K562 (cell line): ENCODE data around the gene CACNA2D4. TPM values are rescaled to one million over a fixed set of nuclear protein-coding genes. Genes with fewer than 3 reads are reported as not detected.

Source experiments
- CBFA2T2 ChIP-seq: fragments of 450-650 bp; conservative IDR thresholded peaks from 2 replicates; pipeline ENCODE4 v1.6.1; 2017; ENCODE audit warnings: mild to moderate bottlenecking
- CBX5 ChIP-seq: IDR thresholded peaks from 2 replicates; pipeline ENCODE4 v1.6.1; 2014; ENCODE audit warnings: low read depth, borderline replicate concordance
- CHCHD3 ChIP-seq: fragments of 250-450 bp; sonication (Bioruptor Pico); IDR thresholded peaks from 2 replicates; pipeline ENCODE4 v2.1.2; 2022; ENCODE audit warnings: mild to moderate bottlenecking
- CTBP1 ChIP-seq: fragments of 450-650 bp; IDR thresholded peaks from 2 replicates; pipeline ENCODE4 v1.6.1; 2016; ENCODE audit warnings: borderline replicate concordance
- DNMT1 ChIP-seq: fragments of 450-650 bp; IDR thresholded peaks from 2 replicates; pipeline ENCODE4 v1.6.1; 2016; ENCODE audit warnings: antibody characterized with exemption, mild to moderate bottlenecking
- GABPA ChIP-seq: fragments of 200-800 bp; sonication (Bioruptor generic); conservative IDR thresholded peaks from 2 replicates; pipeline ENCODE4 v1.6.1; 2016; ENCODE audit warnings: low read depth, missing genetic modification characterization, missing compliant biosample characterization
- MEIS2 ChIP-seq: fragments of 450-650 bp; IDR thresholded peaks from 2 replicates; pipeline ENCODE4 v1.6.1; 2014; ENCODE audit warnings: mild to moderate bottlenecking; ENCODE audit not compliant: partially characterized antibody
- POLR2B ChIP-seq: fragments of 450-650 bp; IDR thresholded peaks from 2 replicates; pipeline ENCODE4 v1.6.1; 2018; ENCODE audit warnings: low read depth; ENCODE audit not compliant: partially characterized antibody
- RBM22 ChIP-seq: fragments of 200-400 bp; formaldehyde crosslinking; IDR thresholded peaks from 2 replicates; pipeline ENCODE4 v1.6.1; 2018; ENCODE audit warnings: low read length, low read depth; ENCODE audit not compliant: poor library complexity, severe bottlenecking
- RCOR1 ChIP-seq, 2 experiments: IDR thresholded peaks; 2 replicates each; pipeline ENCODE4 v1.6.1; 2012; ENCODE audit warnings: low read depth in 2 of 2, low read length in 2 of 2, borderline replicate concordance in 1 of 2, improper control_type of control experiment in 1 of 2
- SMAD3 ChIP-seq: fragments of 450-650 bp; formaldehyde crosslinking; conservative IDR thresholded peaks from 2 replicates; pipeline ENCODE4 v1.4.0; 2020; ENCODE audit warnings: mild to moderate bottlenecking
- TEAD4 ChIP-seq, 2 experiments: sonication (generic) in 1 of 2; formaldehyde crosslinking in 1 of 2; IDR thresholded peaks; 2 replicates each; pipeline versions ENCODE4 v1.6.1 to v1.8.0; 2012 to 2022; ENCODE audit warnings: borderline replicate concordance in 1 of 2, inconsistent platforms in 1 of 2, low read length in 1 of 2, mild to moderate bottlenecking in 1 of 2, missing genetic modification reagents in 1 of 2
- WHSC1 ChIP-seq: IDR thresholded peaks from one replicate; pipeline ENCODE4 v1.6.1; 2012; ENCODE audit warnings: low read length, control low read depth, inconsistent platforms
- ZNF253 ChIP-seq: fragments of 250-450 bp; sonication (Bioruptor Pico); conservative IDR thresholded peaks from 2 replicates; pipeline ENCODE4 v1.6.1; 2021; ENCODE audit warnings: mild to moderate bottlenecking
- polyA plus RNA-seq, 8 experiments: library from polyadenylated mRNA; depleted of rRNA in 4 of 8; stranded (reverse) in 5 of 8; unstranded in 3 of 8; fragments of >200 nt; fragmentation: Nextera tagmentation in 2 of 8; fragmentation: Illumina TruSeq in 1 of 8; extraction: Ambion mirVana in 2 of 8; extraction: Trizol in 1 of 8; gene quantifications; 2 replicates each; pipeline versions ENCODE4 v1.2.1 to v1.2.3, GENCODE V29; 2011 to 2014; ENCODE audit warnings: inconsistent platforms in 1 of 8, missing spikeins in 1 of 8
- total RNA-seq, 7 experiments: library from RNA; depleted of rRNA in 6 of 7; stranded (reverse); fragments of >200 nt in 6 of 7; fragmentation: Illumina TruSeq in 2 of 7; extraction: Trizol in 2 of 7; gene quantifications; 2 replicates each; pipeline versions ENCODE4 v1.2.1 to v1.2.3, GENCODE V29; 2011 to 2021; ENCODE audit warnings: low replicate concordance in 1 of 7
- TF ChIP-seq, protein P1 (sequence below): fragments of 450-650 bp; IDR thresholded peaks from 2 replicates; pipeline ENCODE4 v1.6.1; 2018; ENCODE audit warnings: mild to moderate bottlenecking, low read depth; ENCODE audit not compliant: partially characterized antibody
- TF ChIP-seq, protein P2 (sequence below): sonication (generic); formaldehyde crosslinking; IDR thresholded peaks from 2 replicates; pipeline ENCODE4 v1.8.1; 2023; ENCODE audit warnings: mild to moderate bottlenecking, missing genetic modification reagents, moderate library complexity
- TF ChIP-seq, protein P3 (sequence below): fragments of 250-450 bp; sonication (Bioruptor Pico); IDR thresholded peaks from 2 replicates; pipeline ENCODE4 v1.6.1; 2021; ENCODE audit warnings: mild to moderate bottlenecking
- TF ChIP-seq, protein P4 (sequence below): fragments of 250-450 bp; sonication (Bioruptor Pico); IDR thresholded peaks from 2 replicates; pipeline ENCODE4 v1.5.0; 2021; ENCODE audit warnings: mild to moderate bottlenecking, borderline replicate concordance
- TF ChIP-seq, protein P5 (sequence below): fragments of 250-450 bp; sonication (Bioruptor Pico); IDR thresholded peaks from 2 replicates; pipeline ENCODE4 v1.5.0; 2021

The CACNA2D4 gene
- total and polyA plus RNA-seq, 9 of the 15 experiments (the other 6 are each of a cell fraction or from before 2014, with no cell fraction given): 0.04 to 0.69 (median 0.40) TPM; not detected in 3

DNA sequence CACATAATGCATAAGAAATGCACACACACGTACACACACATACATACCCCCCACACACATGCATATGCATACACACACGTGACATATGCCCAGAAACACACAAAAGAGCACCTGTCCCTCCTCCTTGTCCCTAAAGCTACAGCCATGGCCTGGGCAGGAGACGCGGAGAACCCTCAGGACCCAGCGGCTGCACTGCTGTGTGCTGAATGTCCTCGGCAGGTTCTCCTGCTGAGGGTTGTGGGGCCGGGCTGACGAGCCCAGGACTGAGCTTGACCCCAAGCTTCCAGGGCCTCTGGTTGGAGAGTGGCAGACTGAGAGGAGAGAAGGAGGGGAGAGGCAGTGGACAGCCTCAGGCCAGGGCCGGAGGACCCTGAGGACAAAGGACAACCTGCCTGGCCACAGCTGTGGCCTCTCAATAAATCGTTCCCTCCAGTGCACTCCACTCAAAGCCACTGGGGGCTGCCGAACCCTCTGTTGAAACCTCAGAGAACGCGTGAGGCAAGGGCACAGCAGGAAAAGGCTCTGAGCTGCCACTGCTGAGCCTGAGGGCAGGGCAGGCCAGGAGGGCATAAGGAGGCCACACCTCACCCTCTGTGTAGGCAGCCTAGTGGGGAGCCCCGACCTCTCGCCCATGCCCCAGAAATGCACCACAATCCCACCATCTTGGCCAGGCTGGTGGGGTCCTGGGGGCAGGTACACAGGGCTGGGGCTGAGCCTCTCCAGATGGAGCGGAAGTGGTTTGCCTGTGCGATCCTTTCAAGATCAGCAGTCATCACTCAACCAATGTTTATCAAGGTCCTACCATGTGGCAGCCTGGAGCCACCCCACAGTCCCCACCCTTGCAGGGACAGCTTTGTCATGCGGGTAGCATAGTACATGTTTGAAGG, 3.1 kb downstream of the CACNA2D4 start (continued):
- TF ChIP-seq CBFA2T2 (0 out of 2 replicates have a peak, but pooled peaks have one; percentile 15), CTBP1 (no peak), WHSC1 (no peak), POLR2B (no peak), DNMT1 (no peak), GABPA (tag) (peak; percentile 47), RCOR1 (IDR thresholded peaks at IDR 0.05; ENCODE audit: borderline replicate concordance in 1 of 2, low read depth in 2 of 2, low read length in 2 of 2) (peak in 1 of 2 experiments; percentile 3; a peak in 1 of 4 replicates), ZNF253 (no peak), CHCHD3 (CRISPR knock-in tag) (no peak), TEAD4 (IDR thresholded peaks at IDR 0.05; ENCODE audit: low read length) (peak; percentile 51; the same call in 1 of the 2 replicates), TEAD4 (CRISPR knock-in tag; IDR thresholded peaks at IDR 0.05; ENCODE audit: borderline replicate concordance) (no peak), MEIS2 (peak; percentile 33), SMAD3 (CRISPR knock-in tag) (no peak), CBX5 (no peak), RBM22 (no peak)
- TF ChIP-seq, protein P1, sequence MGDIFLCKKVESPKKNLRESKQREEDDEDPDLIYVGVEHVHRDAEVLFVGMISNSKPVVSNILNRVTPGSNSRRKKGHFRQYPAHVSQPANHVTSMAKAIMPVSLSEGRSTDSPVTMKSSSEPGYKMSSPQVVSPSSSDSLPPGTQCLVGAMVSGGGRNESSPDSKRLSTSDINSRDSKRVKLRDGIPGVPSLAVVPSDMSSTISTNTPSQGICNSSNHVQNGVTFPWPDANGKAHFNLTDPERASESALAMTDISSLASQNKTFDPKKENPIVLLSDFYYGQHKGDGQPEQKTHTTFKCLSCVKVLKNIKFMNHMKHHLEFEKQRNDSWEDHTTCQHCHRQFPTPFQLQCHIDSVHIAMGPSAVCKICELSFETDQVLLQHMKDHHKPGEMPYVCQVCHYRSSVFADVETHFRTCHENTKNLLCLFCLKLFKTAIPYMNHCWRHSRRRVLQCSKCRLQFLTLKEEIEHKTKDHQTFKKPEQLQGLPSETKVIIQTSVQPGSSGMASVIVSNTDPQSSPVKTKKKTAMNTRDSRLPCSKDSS: no peak
- TF ChIP-seq, protein P2, sequence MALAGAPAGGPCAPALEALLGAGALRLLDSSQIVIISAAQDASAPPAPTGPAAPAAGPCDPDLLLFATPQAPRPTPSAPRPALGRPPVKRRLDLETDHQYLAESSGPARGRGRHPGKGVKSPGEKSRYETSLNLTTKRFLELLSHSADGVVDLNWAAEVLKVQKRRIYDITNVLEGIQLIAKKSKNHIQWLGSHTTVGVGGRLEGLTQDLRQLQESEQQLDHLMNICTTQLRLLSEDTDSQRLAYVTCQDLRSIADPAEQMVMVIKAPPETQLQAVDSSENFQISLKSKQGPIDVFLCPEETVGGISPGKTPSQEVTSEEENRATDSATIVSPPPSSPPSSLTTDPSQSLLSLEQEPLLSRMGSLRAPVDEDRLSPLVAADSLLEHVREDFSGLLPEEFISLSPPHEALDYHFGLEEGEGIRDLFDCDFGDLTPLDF (CRISPR knock-in tag): no peak
- TF ChIP-seq, protein P3, sequence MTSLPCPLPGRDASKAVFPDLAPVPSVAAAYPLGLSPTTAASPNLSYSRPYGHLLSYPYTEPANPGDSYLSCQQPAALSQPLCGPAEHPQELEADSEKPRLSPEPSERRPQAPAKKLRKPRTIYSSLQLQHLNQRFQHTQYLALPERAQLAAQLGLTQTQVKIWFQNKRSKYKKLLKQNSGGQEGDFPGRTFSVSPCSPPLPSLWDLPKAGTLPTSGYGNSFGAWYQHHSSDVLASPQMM (CRISPR knock-in tag): no peak
- TF ChIP-seq, protein P4, sequence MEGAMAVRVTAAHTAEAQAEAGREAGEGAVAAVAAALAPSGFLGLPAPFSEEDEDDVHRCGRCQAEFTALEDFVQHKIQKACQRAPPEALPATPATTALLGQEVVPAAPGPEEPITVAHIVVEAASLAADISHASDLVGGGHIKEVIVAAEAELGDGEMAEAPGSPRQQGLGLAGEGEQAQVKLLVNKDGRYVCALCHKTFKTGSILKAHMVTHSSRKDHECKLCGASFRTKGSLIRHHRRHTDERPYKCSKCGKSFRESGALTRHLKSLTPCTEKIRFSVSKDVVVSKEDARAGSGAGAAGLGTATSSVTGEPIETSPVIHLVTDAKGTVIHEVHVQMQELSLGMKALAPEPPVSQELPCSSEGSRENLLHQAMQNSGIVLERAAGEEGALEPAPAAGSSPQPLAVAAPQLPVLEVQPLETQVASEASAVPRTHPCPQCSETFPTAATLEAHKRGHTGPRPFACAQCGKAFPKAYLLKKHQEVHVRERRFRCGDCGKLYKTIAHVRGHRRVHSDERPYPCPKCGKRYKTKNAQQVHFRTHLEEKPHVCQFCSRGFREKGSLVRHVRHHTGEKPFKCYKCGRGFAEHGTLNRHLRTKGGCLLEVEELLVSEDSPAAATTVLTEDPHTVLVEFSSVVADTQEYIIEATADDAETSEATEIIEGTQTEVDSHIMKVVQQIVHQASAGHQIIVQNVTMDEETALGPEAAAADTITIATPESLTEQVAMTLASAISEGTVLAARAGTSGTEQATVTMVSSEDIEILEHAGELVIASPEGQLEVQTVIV (CRISPR knock-in tag): no peak
- TF ChIP-seq, protein P5, sequence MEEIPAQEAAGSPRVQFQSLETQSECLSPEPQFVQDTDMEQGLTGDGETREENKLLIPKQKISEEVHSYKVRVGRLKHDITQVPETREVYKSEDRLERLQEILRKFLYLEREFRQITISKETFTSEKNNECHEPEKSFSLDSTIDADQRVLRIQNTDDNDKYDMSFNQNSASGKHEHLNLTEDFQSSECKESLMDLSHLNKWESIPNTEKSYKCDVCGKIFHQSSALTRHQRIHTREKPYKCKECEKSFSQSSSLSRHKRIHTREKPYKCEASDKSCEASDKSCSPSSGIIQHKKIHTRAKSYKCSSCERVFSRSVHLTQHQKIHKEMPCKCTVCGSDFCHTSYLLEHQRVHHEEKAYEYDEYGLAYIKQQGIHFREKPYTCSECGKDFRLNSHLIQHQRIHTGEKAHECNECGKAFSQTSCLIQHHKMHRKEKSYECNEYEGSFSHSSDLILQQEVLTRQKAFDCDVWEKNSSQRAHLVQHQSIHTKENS: no peak
